Liver (tissue), 9 donors: ENCODE data around the gene SLC10A4. TPM values are rescaled to one million over a fixed set of nuclear protein-coding genes. Genes with fewer than 3 reads are reported as not detected.

ENCODE experiments used
- DNase-seq: peaks from one replicate; pipeline ENCODE4 v3.0.0-alpha.2; 2017; ENCODE audit warnings: low spot score
- H3K27ac ChIP-seq, 2 donors: one replicate each; pipeline ENCODE4 v1.7.0; 2013; ENCODE audit warnings: inconsistent platforms in 2 of 2, low read length in 2 of 2, control low read depth in 1 of 2, low read depth in 1 of 2, mild to moderate bottlenecking in 1 of 2
- H3K27me3 ChIP-seq, 4 donors: one replicate each; pipeline versions ENCODE4 v1.6.1 to v1.7.0; 2013; ENCODE audit warnings: low read length in 3 of 4, inconsistent platforms in 1 of 4, mild to moderate bottlenecking in 1 of 4, moderate library complexity in 1 of 4; ENCODE audit not compliant: control insufficient read depth in 4 of 4, insufficient read depth in 4 of 4
- H3K36me3 ChIP-seq, 4 donors: one replicate each; pipeline versions ENCODE4 v1.6.1 to v1.7.0; 2013; ENCODE audit warnings: low read length in 3 of 4, mild to moderate bottlenecking in 3 of 4, low read depth in 1 of 4, moderate library complexity in 1 of 4; ENCODE audit not compliant: control insufficient read depth in 4 of 4, insufficient read depth in 3 of 4
- H3K4me1 ChIP-seq, 4 donors: one replicate each; pipeline versions ENCODE4 v1.6.1 to v1.7.0; 2013; ENCODE audit warnings: low read length in 3 of 4, mild to moderate bottlenecking in 3 of 4, moderate library complexity in 1 of 4; ENCODE audit not compliant: control insufficient read depth in 4 of 4, insufficient read depth in 4 of 4
- H3K4me3 ChIP-seq, 3 donors: one replicate each; pipeline versions ENCODE4 v1.6.1 to v1.7.0; 2013; ENCODE audit warnings: low read length in 3 of 3, control low read depth in 1 of 3, low read depth in 1 of 3, mild to moderate bottlenecking in 1 of 3
- H3K9ac ChIP-seq, 2 donors: one replicate each; pipeline ENCODE4 v1.7.0; 2013; ENCODE audit warnings: low read length in 2 of 2, mild to moderate bottlenecking in 2 of 2, moderate library complexity in 2 of 2, control low read depth in 1 of 2, low read depth in 1 of 2
- H3K9me3 ChIP-seq, 4 donors: one replicate each; pipeline versions ENCODE4 v1.6.1 to v1.7.0; 2013; ENCODE audit warnings: low read length in 3 of 4; ENCODE audit not compliant: control insufficient read depth in 4 of 4
- EGR1 ChIP-seq, 2 donors: IDR thresholded peaks; 2 replicates each; pipeline ENCODE4 v1.6.1; 2016 to 2018; ENCODE audit warnings: antibody characterized with exemption in 2 of 2, low read depth in 2 of 2
- FOXA1 ChIP-seq: IDR thresholded peaks from 2 replicates; pipeline ENCODE4 v1.6.1; 2016; ENCODE audit warnings: antibody characterized with exemption
- FOXA2 ChIP-seq: IDR thresholded peaks from 2 replicates; pipeline ENCODE4 v1.6.1; 2016; ENCODE audit warnings: antibody characterized with exemption
- GABPA ChIP-seq, 2 donors: IDR thresholded peaks in 1 of 2; conservative IDR thresholded peaks in 1 of 2; 2 replicates each; pipeline ENCODE4 v1.6.1; 2016; ENCODE audit warnings: antibody characterized with exemption in 2 of 2, mild to moderate bottlenecking in 1 of 2, moderate library complexity in 1 of 2
- HNF4A ChIP-seq, 2 donors: conservative IDR thresholded peaks; 2 replicates each; pipeline ENCODE4 v1.6.1; 2016; ENCODE audit warnings: antibody characterized with exemption in 2 of 2, mild to moderate bottlenecking in 2 of 2
- HNF4G ChIP-seq: IDR thresholded peaks from 2 replicates; pipeline ENCODE4 v1.6.1; 2016; ENCODE audit warnings: antibody characterized with exemption
- JUND ChIP-seq, 2 donors: IDR thresholded peaks; 2 replicates each; pipeline ENCODE4 v1.6.1; 2016; ENCODE audit warnings: antibody characterized with exemption in 2 of 2
- RAD21 ChIP-seq, 2 donors: IDR thresholded peaks; 2 replicates each; pipeline ENCODE4 v1.6.1; 2016; ENCODE audit warnings: antibody characterized with exemption in 2 of 2, mild to moderate bottlenecking in 2 of 2
- REST ChIP-seq: IDR thresholded peaks from 2 replicates; pipeline ENCODE4 v1.6.1; 2016; ENCODE audit warnings: antibody characterized with exemption, mild to moderate bottlenecking
- RXRA ChIP-seq, 2 donors: IDR thresholded peaks; 2 replicates each; pipeline ENCODE4 v1.6.1; 2017 to 2018; ENCODE audit warnings: antibody characterized with exemption in 2 of 2, mild to moderate bottlenecking in 1 of 2
- SP1 ChIP-seq: IDR thresholded peaks from 2 replicates; pipeline ENCODE4 v1.6.1; 2018; ENCODE audit warnings: antibody characterized with exemption, mild to moderate bottlenecking
- TAF1 ChIP-seq: conservative IDR thresholded peaks from 2 replicates; pipeline ENCODE4 v1.6.1; 2016; ENCODE audit warnings: antibody characterized with exemption, mild to moderate bottlenecking
- YY1 ChIP-seq: IDR thresholded peaks from 2 replicates; pipeline ENCODE4 v1.6.1; 2016; ENCODE audit warnings: antibody characterized with exemption, mild to moderate bottlenecking
- WGBS: extraction: QIAGEN DNeasy Blood & Tissue Kit; methylation state at CpG from one replicate; pipeline ENCODE4 v1.1.7; 2013; 5-methylcytosine and 5-hydroxymethylcytosine counted together
- polyA plus RNA-seq, 2 donors: library from polyadenylated mRNA; stranded (reverse) in 1 of 2; unstranded in 1 of 2; fragments of 200-250 nt in 1 of 2; fragments of >200 nt in 1 of 2; fragmentation: Nextera tagmentation in 1 of 2; extraction: Ambion mirVana in 1 of 2; gene quantifications; one replicate each; pipeline versions ENCODE4 v1.2.1 to v1.2.3, GENCODE V29; 2013 to 2015
- total RNA-seq, 2 donors: library from RNA; depleted of rRNA; stranded (reverse); fragments of >200 nt; gene quantifications; one replicate each; pipeline ENCODE4 v1.2.3, GENCODE V29; 2014
- TF ChIP-seq, protein P1 (sequence below): fragments of 150-350 bp; IDR thresholded peaks from 2 replicates; pipeline ENCODE4 v1.5.1; 2017; ENCODE audit warnings: improper control_type of control experiment, low read depth, low read length; ENCODE audit not compliant: missing input control
- TF ChIP-seq, protein P2 (sequence below): IDR thresholded peaks from 2 replicates; pipeline ENCODE4 v1.6.1; 2016; ENCODE audit warnings: antibody characterized with exemption
- TF ChIP-seq, protein P3 (sequence below): IDR thresholded peaks from 2 replicates; pipeline ENCODE4 v1.6.1; 2016; ENCODE audit warnings: antibody characterized with exemption
- donor health status: healthy.
- donor health status: healthy.
- donor health status: healthy.
- donor health status: healthy.
- donor health status: healthy.

Gene SLC10A4
- total RNA-seq (1 to 10 TPM in 1 of 2 donors, under 1 TPM in 1; 0.08 to 1.8 TPM), polyA plus RNA-seq (not detected)

GRCh38 chr4:48483006-48483776, at the start of gene SLC10A4:
Gene SLC10A4 (plus strand): TSS chr4:48483343. CDS start chr4:48483562, 219 bp downstream.
- peak; percentile 47 for DNase-seq
- peak within 1 kb of the TSS in 1 of 3 donors; percentile 49 for H3K4me3 ChIP-seq
- WGBS = 8% methylated on average over 85 of the region's 85 CpGs
- peaks cover 0 to 10% (median 5%) of the 10 kb centered on the region in 4 donors for H3K27me3 ChIP-seq
- no peaks in the 10 kb centered on the region for H3K36me3 ChIP-seq
- H3K9me3 ChIP-seq = peaks cover 0 to 8% (median 0%) of the 10 kb centered on the region in 4 donors
- no peak within 1 kb of the TSS for H3K27ac ChIP-seq
- H3K4me1 ChIP-seq = peaks cover 2 to 9% (median 8%) of the 10 kb centered on the region in 4 donors
- TF ChIP-seq, protein P1, sequence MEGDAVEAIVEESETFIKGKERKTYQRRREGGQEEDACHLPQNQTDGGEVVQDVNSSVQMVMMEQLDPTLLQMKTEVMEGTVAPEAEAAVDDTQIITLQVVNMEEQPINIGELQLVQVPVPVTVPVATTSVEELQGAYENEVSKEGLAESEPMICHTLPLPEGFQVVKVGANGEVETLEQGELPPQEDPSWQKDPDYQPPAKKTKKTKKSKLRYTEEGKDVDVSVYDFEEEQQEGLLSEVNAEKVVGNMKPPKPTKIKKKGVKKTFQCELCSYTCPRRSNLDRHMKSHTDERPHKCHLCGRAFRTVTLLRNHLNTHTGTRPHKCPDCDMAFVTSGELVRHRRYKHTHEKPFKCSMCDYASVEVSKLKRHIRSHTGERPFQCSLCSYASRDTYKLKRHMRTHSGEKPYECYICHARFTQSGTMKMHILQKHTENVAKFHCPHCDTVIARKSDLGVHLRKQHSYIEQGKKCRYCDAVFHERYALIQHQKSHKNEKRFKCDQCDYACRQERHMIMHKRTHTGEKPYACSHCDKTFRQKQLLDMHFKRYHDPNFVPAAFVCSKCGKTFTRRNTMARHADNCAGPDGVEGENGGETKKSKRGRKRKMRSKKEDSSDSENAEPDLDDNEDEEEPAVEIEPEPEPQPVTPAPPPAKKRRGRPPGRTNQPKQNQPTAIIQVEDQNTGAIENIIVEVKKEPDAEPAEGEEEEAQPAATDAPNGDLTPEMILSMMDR = no peak
- no peak for TF ChIP-seq GABPA (IDR thresholded peaks at IDR 0.05 in 1 of 2, conservative IDR thresholded peaks at IDR 0.05 in 1 of 2)
- H3K9ac ChIP-seq = no peak within 1 kb of the TSS

DNA sequence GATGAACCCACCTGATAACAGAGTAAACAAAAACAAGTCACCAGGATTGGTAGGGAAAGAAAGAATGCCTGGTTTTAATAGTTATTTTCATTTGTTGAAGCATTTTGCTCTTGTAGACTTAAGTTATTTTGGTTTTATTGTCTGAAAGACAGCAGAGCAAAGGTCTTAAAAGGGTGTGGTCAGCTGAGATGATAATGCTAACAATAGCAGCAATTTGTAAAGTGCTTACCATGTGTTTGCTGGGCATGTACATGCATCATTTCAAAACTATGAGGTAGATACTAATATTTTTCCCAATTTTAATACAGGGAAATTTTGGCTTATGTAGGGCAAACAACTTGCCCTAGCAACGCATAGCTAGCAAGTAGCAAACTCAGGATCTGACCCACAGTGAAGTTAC, 46.8 kb upstream of the SLC10A4 start:
- DNase-seq = no peak
- Histone ChIP-seq H3K27ac (no peak overlapping the region), H3K4me1 (peaks cover 0 to 7% (median 2%) of the 10 kb centered on the region in 4 donors), H3K9me3 (no peaks in the 10 kb centered on the region), H3K36me3 (no peaks in the 10 kb centered on the region), H3K9ac (no peak overlapping the region), H3K4me3 (no peak overlapping the region), H3K27me3 (no peaks in the 10 kb centered on the region)
- WGBS = 91% methylated on average over 1 of the region's 1 CpG
- TF ChIP-seq TAF1 = no peak
- TF ChIP-seq, protein P2, sequence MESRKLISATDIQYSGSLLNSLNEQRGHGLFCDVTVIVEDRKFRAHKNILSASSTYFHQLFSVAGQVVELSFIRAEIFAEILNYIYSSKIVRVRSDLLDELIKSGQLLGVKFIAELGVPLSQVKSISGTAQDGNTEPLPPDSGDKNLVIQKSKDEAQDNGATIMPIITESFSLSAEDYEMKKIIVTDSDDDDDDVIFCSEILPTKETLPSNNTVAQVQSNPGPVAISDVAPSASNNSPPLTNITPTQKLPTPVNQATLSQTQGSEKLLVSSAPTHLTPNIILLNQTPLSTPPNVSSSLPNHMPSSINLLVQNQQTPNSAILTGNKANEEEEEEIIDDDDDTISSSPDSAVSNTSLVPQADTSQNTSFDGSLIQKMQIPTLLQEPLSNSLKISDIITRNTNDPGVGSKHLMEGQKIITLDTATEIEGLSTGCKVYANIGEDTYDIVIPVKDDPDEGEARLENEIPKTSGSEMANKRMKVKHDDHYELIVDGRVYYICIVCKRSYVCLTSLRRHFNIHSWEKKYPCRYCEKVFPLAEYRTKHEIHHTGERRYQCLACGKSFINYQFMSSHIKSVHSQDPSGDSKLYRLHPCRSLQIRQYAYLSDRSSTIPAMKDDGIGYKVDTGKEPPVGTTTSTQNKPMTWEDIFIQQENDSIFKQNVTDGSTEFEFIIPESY = no peak
- no peak for TF ChIP-seq HNF4A (conservative IDR thresholded peaks at IDR 0.05)
- TF ChIP-seq GABPA (IDR thresholded peaks at IDR 0.05 in 1 of 2, conservative IDR thresholded peaks at IDR 0.05 in 1 of 2) = no peak
- no peak for TF ChIP-seq RXRA (IDR thresholded peaks at IDR 0.05)
- TF ChIP-seq RAD21 (IDR thresholded peaks at IDR 0.05) = no peak
- no peak for TF ChIP-seq YY1
- no peak for TF ChIP-seq FOXA2
- TF ChIP-seq REST = no peak
- TF ChIP-seq EGR1 (IDR thresholded peaks at IDR 0.05; ENCODE audit: low read depth in 2 of 2) = no peak
- no peak for TF ChIP-seq SP1
- TF ChIP-seq FOXA1 = no peak
- TF ChIP-seq JUND (IDR thresholded peaks at IDR 0.05) = no peak
- TF ChIP-seq, protein P3, sequence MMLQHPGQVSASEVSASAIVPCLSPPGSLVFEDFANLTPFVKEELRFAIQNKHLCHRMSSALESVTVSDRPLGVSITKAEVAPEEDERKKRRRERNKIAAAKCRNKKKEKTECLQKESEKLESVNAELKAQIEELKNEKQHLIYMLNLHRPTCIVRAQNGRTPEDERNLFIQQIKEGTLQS = no peak
- no peak for TF ChIP-seq HNF4G
